HG02642 (cell line): ENCODE results near the gene METAP1D.
"Not testable (repeated sequence)": the region's sequence is repeated elsewhere in the genome, so short reads cannot be mapped to it uniquely, and the experiment has no call there.

Experiments used
- ATAC-seq: cut with Tn5 transposase; IDR thresholded peaks from one replicate; pipeline ENCODE4 v1.9.1; 2021; ENCODE audit warnings: mild to moderate bottlenecking; ENCODE audit not compliant: unreplicated experiment, poor library complexity

The METAP1D gene

DNA sequence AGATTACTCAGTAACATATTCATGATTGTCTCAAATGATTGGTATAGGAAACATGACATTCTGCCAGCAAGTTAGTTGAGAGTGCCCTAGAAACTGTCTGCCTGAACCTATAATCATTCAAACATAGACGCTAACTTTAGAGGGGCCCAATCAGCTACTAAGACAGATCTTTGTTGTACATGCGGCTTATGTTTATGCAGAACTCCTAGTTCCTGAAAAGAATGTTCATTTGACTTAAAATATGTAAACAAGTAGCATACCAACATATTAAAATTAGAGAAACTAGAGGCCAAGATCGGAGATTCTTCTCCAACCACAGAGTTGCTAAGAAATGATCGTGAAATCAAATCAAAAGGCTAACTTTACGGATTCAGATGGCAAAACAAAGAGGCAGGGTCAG, 4.2 kb upstream of the METAP1D start:
- no peak for ATAC-seq

DNA sequence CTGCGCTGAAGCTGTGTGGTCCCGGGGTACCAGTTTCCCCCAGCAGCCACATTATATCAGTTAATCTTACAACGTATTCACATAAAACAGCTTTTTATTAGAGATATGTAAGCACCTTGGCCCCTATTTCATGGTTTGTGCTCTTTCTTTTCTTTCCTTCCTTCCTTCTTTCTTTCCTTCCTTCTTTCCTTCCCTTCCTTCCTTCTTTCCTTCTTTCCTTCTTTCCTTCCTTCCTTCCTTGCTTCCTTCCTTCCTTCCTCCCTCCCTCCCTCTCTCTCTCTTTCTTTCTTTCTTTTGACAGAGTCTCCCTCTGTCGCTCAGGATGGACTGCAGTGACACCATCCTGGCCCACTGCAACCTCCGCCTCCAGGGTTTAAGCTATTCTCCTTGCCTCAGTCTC, 3.7 kb upstream of the METAP1D start:
- ATAC-seq = no peak

DNA sequence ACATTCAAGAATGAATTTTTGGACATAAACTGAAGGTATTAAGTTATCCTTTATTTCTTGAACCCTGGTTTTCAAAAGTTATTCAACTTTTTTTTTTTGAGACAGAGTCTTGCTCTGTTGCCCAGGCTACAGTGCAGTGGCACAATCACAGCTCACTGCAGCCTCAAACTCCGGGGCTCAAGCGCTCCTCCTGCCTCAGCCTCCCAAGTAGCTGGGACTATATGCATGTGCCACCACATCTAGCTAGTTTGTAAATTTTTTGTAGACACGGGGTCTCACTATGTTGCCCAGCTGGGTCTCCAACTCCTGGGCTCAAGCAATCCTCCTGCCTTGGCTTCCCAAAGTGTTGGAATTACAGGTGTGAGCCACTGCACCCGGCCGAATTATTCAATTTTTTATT, 2.7 kb upstream of the METAP1D start:
- not testable (repeated sequence) for ATAC-seq

DNA sequence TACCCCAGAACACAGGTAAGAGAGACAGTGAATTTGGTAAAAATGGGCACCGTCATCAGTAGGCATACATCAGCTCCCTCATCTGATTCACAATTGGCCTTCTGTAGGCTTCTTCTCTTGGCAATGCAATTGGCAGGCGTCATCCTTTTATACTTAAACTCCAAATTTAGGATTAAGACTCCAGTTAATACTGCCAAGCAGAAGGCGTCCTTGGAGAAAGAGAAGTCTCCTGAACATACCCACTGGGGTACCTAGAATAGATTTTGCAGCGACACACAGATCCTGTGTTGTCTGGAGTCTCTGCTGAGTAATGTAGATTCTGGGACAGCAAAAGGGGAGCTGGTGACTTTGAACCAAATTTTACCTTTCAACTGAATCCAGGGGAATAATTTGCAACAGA, 592 bp upstream of the METAP1D start:
- no peak for ATAC-seq

DNA sequence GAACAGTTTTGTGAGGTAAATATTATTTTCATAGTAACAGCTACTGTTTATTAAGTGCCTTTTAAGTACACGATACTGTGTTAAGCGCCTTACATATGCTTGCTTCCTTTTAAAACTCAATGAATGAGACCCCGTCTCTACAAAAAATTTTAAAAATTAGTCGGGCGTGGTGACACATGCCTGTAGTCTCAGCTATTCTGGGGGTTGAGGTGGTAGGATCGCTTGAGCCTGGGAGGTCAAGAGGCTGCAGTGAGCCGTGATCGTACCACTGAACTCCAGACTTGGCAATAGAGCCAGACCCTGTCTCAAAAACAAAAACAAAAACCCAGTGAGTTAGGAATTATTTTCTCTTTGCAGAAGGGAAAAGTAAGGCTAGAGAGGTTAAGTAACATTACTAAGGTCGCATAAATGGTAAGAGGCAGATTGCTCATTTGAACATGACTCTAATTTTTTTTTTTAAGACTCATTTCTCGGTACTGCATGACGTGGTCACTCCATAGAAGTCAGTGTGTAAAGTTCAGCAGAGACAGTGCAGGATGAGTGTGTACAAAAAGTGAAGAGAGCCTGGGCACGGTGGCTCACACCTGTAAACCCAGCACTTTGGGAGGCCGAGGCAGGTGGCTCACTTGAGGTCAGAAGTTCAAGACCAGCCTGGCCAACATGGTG, 1.1 kb downstream of the METAP1D start:
- no peak for ATAC-seq

DNA sequence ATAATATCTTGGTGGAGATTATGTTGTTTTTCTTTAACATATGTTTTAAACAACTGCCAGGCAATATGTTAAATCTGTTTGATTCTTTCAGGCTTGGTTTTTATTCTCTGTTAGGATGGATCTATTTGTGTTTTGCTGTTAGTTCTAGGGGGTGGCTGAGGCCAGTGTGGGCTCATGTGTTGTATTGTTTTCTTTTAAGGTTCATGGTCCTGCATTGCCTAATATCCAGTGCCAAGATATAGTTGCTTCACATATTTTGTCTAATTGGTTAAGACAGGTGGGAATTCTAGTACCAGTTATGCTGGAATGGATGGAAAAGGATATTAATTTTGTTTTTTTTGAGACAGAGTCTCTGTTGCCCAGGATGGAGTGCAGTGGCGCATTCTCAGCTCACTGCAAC, 7.6 kb downstream of the METAP1D start:
- ATAC-seq = no peak

DNA sequence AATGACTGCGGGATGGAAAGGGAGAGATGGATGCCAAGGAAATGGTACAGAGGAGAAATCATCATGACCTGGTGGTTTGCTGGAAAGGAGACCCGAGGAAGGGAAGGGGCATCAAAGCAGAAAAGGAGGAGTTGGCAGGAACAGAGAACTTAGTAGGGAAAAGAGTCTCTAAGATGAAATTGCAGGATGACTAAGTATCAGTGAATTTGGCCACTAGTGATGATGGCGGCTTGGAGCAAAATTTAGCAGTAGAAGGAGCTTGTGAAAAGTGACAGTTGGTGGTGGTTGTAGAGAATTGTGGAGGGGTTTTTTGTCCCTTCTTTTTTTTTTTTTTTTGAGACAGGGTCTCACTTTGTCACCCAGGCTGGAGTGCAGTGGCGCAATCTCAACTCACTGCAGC, 10.1 kb downstream of the METAP1D start:
- ATAC-seq = no peak

DNA sequence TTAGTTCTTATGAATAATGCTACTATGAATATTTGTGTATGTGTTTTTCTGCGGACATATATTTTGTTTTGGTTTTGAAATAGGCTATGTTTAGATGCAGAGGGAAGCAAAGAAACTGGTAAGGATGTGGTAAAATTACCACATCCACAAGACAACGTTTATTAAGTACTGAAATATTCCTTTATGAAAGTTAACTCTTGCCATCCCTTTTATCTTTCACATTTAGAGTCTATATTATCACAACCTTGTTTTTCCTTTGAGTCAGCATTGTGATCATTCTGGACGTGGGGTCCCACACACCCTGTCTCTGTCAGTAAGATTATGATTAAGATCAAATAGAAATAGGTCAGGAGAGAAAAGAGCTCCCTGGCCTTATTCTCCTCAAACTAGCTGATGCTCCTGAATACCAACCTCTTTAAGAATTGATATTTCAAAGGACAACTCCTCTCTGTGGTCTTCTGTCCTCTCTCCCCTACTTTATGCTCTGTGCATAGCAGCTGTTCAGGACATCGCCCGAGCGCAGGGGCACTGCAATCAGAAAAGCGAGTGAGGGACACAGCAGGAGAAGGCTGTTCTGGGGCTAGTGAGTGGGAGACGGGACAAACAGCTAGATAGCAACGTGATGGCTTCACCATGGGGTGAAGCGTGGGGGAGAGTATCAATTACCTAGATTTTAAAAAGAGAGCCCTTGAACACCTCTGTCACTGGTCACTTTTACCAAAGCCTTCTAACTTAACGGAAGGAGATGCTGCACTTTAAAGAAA, 12.2 kb downstream of the METAP1D start:
- ATAC-seq = no peak

DNA sequence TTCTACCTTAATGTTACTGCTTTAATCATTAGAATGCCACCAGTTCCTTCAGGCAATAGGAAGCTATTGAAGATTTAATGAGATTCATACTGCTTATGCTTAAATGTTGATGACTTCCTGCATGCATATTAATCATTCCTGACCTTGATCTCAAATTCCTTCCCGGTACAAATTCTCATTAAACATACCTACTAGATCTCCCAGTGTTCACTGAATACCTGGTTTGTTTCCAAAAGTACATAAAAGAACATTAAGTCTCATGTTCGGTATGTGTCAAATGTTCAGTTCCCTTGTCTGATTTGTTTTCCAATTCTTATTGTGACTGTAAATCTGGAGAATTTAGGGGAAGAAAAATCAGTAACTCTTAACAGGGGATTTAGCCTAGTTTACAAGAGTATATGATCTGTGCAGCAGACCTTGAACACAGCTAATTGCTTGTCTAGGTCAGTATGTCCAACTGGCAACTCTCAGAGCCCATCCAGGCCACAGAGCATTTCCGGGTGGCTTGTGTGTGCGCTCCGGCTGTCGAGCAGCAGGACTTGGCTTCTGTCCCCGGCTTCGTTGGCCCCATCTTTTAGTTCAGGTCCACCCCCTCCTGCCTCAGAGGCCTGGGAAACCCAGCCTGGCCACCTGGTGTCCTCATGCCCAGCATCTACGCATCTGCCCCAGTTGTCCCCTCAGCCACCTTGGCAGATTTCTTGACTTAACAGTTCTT, 13.1 kb downstream of the METAP1D start:
- no peak for ATAC-seq

DNA sequence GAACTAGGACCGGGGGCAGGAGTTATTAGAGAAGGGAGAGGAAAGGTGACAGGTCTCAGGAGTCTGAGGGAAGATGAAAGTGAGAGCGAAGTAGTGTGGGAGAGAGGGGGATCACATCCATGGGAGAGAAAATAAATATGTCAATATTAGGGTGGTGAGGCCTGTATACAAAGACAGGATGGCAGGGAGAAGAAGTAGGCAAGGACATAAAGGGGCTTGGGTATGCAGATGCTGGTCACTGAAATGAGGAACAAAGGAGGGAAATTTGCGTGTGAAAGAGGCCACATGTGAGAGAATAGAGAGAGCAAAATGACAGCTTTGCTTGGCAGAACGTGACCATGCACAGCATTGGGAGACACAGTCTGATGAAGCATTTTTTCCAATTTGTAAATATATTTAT, 13.6 kb downstream of the METAP1D start:
- no peak for ATAC-seq

DNA sequence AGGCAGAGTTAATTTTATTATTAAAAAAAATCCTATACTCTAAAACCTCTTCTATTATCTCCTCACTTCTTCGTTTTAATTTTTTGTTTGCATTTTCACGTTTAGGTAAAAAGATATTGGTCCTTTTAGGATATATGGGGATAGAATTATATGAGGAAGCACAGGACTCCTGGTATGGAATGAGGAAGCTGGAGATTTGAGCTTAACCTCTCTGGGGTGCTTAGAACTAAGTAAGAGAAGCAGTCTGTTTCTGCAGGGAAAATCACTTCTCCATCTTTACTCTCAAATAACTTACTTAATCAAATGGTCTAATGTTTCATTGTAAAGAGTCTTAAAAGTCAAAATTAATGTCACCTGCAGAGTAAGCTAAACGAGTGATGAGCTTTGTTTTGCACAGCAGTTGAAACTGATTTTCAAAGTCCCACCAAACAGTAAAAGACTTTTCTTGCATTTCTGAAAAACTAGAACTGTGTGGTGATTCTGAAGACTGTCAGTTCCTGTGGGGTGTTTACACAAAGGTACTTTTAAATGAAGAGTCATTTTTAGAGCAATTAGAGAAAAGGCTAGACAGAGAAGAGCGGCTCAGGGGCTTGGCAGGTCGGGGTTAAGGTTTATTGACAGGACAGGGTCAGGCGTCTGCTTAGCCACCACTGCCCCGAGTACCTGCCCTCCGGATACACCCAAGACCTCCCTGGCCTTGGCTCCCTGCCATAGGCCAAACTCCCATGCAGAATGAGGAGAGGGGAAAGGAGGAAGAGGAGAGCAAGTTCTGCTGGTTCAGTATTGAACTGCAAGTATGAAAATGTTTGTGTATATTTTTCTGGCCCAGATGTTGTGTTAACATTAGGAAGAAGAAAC, 21.6 kb downstream of the METAP1D start:
- no peak for ATAC-seq

DNA sequence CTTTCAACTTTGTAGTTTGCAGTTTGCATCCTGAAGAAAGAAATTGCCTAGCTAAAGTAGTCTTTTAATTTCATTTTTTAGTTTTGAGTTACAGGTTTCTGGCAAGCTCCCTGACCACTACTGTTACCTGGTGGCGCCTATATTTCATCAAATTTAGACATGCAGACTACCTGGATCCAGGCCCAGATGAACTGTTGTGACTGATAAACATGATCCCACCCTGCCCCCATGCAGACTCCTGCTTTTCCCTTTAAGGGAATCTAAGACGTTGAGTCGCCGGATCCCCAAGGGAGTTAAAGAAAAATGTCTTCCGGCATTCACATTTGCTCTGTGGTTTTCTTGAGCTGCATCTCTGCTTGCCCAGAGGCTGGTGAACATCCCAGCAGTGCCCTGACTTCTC, 22.2 kb downstream of the METAP1D start:
- ATAC-seq = no peak

DNA sequence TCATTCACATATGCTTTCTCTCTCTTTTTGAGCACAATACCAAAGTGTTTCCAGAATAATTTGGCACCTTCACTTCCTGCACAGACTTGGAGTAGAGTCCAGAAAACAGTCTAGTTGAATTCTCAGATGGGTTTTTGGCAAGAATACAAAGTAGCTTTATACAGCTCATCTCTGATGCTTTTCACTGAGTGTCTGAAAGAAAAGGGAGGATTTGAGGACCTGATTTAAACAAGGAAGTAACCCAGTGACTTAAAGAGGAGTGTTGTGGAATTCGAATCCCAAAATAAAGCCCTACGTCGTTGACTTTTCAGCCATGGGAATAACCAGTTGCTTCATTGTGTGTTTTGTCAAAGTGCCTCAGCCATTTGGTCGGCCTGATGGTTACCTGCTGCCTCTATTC, 31.8 kb downstream of the METAP1D start:
- no peak for ATAC-seq

DNA sequence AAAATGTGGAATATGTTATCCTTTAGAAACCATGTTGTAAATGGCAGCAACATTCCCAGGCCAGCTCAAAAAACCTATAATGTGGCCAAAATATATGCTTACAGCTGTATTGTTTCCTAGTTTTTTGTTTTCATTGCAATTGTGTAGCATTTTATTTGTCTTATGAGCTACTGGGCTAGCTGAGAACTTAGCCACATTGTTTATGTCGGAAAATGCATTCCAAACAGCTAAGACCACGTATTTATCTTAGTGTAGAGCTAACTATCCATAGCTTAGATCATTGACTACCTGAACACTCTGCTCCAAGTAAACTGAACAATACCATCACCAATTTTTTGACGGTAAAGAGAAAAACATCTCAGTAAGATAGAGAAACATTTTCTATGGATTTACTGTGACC, 38.4 kb downstream of the METAP1D start:
- ATAC-seq = no peak

DNA sequence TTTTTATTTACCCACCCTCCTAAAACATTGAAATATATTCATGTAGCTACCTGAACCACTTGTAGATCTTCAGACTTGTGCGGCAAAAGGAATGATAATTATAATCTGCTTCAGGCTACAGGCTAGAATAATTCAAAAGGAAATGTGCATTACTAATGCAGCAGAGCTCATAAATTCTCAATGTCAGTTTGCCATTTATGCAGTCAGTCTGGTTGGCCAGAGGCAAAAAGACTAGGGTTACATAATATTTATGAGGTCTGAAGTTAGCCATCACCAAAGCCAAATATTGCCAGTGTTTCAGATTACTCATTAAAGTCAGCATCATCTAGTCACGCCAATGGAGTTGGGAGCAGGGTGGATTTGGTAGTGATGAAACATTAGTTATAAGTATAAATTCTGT, 38.9 kb downstream of the METAP1D start:
- ATAC-seq = no peak

DNA sequence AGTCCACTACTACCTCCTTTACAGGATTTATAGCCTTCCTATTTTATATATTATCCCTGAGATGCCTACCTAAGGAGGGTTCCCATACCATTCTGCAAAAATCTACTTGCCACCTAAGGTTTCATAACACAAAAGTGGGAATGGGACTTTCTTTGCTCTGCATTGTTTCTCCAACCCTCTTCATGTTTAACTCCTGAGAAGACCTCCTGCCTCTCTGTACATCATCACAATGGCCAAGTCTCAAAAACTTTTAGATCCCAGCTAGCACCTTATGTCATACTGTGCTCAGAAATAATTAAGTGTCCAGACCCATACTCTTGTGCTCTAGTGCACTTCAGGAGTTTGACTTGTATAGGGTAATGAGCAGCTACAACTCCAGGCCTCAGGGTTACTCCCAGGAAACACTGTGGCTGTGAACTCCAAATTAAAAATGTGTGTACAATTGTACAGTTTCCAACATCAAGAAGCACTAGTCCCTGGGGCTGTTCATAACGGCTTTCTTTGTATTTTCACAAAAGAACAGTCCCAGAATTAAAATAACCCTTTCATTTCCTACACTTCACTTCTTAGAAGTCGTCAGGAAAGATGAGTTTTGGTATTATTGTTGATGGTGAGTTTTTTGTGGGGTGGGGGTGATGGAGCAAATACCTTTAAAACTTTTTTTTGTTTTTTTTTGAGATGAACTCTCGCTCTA, 39.4 kb downstream of the METAP1D start:
- ATAC-seq = no peak

DNA sequence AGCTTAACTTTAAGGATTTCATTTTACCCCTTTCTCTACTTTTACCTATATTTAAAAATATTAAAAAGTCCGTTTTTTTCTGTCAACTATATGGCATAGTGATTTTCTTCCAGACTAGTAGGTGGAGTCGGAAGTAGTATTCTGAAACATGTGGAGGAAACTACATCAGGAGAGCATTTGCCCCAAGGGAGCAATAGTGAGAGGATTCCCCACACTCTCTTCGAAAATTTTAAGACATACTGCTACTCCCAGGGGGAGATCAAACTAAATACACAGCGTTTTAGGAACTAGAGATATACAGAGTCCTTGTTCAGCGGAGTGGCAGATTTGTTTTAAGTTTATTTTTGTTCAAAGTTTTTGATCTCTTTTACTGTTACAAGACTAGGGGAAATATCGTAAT, 40.6 kb downstream of the METAP1D start:
- no peak for ATAC-seq

DNA sequence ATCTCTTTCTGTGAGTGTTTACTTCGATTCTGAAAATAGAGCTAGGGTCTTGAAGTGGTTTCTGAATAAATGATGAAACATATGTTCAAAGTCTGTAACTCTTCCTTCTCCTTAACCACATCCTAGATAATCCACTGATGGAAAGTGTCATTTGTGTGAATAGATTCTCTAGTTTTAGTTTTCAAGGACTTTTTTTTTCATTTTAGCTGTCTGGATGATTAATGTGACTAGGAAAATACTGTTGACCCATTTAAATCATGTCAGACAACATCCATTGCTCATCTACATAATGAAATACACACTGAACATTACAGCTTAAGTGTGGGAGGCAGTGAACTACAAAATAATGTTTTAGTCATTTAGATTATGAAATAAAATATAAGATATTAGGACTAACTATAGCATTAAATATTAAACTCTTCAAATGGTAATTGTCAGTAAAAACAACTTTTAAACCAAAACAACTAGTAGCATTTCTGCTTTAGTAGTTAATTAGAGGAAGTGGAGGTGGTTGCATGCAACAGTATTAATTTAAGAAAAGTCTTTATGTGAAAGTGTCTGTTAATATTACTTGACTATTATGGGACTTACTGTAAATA, 46.4 kb downstream of the METAP1D start:
- ATAC-seq = no peak

DNA sequence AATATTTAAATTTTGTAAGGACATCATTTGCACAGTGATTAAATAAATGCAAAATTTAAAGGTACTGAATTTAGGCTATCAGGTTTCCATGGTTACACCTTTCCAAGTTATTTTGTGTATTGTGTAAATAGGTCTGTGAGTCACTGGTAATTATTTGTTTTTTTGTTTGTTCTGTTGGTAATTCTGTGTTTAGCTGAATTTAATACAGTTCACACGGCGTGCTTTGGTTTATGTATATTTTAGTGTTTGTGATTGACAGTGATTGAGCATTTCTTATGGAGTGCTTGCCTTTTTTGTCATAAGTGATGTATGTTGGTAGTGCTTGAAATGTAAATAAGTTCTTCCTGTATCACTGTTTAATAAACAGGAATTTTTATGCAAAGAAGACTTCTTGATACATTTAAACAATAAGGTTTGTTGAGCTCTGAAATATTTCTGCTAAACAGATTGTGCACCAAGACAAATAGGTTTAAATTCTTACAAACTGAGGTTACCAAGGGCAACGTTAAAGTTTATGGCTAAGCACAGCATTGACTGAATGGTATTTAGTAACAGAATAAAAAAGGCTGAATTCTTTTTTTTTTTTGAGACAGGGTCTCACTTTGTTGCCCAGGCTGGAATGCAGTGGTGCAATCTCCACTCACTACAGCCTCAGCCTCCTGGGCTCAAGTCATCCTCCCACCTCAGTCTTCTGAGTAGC, 47.3 kb downstream of the METAP1D start:
- ATAC-seq = no peak
